GM19025 (cell line): ENCODE data around the gene STC2.
"Not testable (repeated sequence)": the region's sequence is repeated elsewhere in the genome, so short reads cannot be mapped to it uniquely, and the experiment has no call there.

Experiments
- ATAC-seq: cut with Tn5 transposase; IDR thresholded peaks from one replicate; pipeline ENCODE4 v1.9.1; 2021; ENCODE audit warnings: mild to moderate bottlenecking, low read depth, moderate library complexity; ENCODE audit not compliant: unreplicated experiment

The STC2 gene

GRCh38 chr5:173298213-173298926 is 29.8 kb downstream of the STC2 start:
- no peak for ATAC-seq

GRCh38 chr5:173297813-173298212 is 30.4 kb downstream of the STC2 start:
- ATAC-seq, result no peak

- ATAC-seq, result no peak
Observed at GRCh38 chr5:173296737-173297676, 31.2 kb downstream of the STC2 start.

GRCh38 chr5:173295796-173296195 is 32.4 kb downstream of the STC2 start:
- ATAC-seq, result no peak

- ATAC-seq, result no peak
Observed at GRCh38 chr5:173294673-173295320, 33.4 kb downstream of the STC2 start.

GRCh38 chr5:173293817-173294672 is 34.2 kb downstream of the STC2 start:
- peak; percentile 62 for ATAC-seq

- no peak for ATAC-seq
Observed at GRCh38 chr5:173291722-173292658, 36.2 kb downstream of the STC2 start.

GRCh38 chr5:173290477-173291131 is 37.6 kb downstream of the STC2 start:
- ATAC-seq, result no peak

GRCh38 chr5:173289372-173289771 is 38.8 kb downstream of the STC2 start:
- ATAC-seq, result no peak

GRCh38 chr5:173288632-173289031 is 39.6 kb downstream of the STC2 start:
- ATAC-seq, result no peak

- no peak for ATAC-seq
Observed at GRCh38 chr5:173287086-173287485, 41.1 kb downstream of the STC2 start.

- ATAC-seq, result not testable (repeated sequence)
Observed at GRCh38 chr5:173284343-173284958, 43.8 kb downstream of the STC2 start.

GRCh38 chr5:173283318-173284288 is 44.6 kb downstream of the STC2 start:
- ATAC-seq, result peak; percentile 92

- no peak for ATAC-seq
Observed at GRCh38 chr5:173282916-173283315, 45.3 kb downstream of the STC2 start.

- ATAC-seq, result no peak
Observed at GRCh38 chr5:173281910-173282309, 46.3 kb downstream of the STC2 start.

GRCh38 chr5:173279166-173279565 is 49.0 kb downstream of the STC2 start:
- no peak for ATAC-seq

GRCh38 chr5:173278641-173279040 is 49.6 kb downstream of the STC2 start:
- ATAC-seq, result no peak
